OCI-LY7 (cell line): Measurements from ENCODE around the gene NCOA5. TPM values are rescaled to one million over a fixed set of nuclear protein-coding genes. Genes with fewer than 3 reads are reported as not detected.
A peak's percentile ranks its signal among the peaks of the same experiment; 100 is the strongest.

Experiments used
- BruUV-seq: library from RNA; stranded (reverse); fragments of 400-500 nt; replicated peaks from 2 replicates; lab custom pipeline; 2021; lab: Mats Ljungman, UMichigan
- CTCF ChIA-PET: fragments of 300-600 bp; sonication (Branson Sonifier 250); formaldehyde crosslinking; loops from one replicate; lab custom pipeline; 2022; ENCODE audit warnings: antibody characterized with exemption; ENCODE audit not compliant: unreplicated experiment; lab: Charles Lee
- POLR2A ChIA-PET: fragments of 300-600 bp; sonication (Branson Sonifier 250); formaldehyde crosslinking; loops from one replicate; lab custom pipeline; 2022; ENCODE audit warnings: antibody characterized with exemption; lab: Charles Lee
- DNase-seq: peaks from one replicate; pipeline ENCODE4 v3.0.0-alpha.2; 2015; ENCODE audit warnings: low spot score
- H2AFZ ChIP-seq: fragments of 200-600 bp; sonication (generic), shearing (Covaris generic); 2 replicates; pipeline ENCODE4 v1.6.1; 2014; ENCODE audit warnings: mild to moderate bottlenecking, antibody characterized with exemption, low read length, moderate library complexity
- H3K27ac ChIP-seq: fragments of 200-600 bp; sonication (generic); 2 replicates; pipeline ENCODE4 v1.5.1; 2014; ENCODE audit warnings: mixed run types, low read depth, mild to moderate bottlenecking, moderate library complexity, low read length, inconsistent platforms; ENCODE audit not compliant: poor library complexity, severe bottlenecking
- H3K36me3 ChIP-seq: fragments of 200-600 bp; sonication (generic); 2 replicates; pipeline ENCODE4 v1.6.1; 2014; ENCODE audit warnings: mild to moderate bottlenecking, antibody characterized with exemption, low read length, moderate library complexity, mixed read lengths; ENCODE audit not compliant: insufficient read depth
- H3K4me1 ChIP-seq: fragments of 200-600 bp; sonication (generic); 2 replicates; pipeline ENCODE4 v1.5.1; 2014; ENCODE audit warnings: mild to moderate bottlenecking, low read length; ENCODE audit not compliant: insufficient read depth, poor library complexity, severe bottlenecking
- H3K4me2 ChIP-seq: fragments of 200-600 bp; sonication (generic); 2 replicates; pipeline ENCODE4 v1.6.1; 2014; ENCODE audit warnings: mild to moderate bottlenecking, low read length
- H3K4me3 ChIP-seq: fragments of 200-600 bp; sonication (generic); 2 replicates; pipeline ENCODE4 v1.5.1; 2014; ENCODE audit warnings: mild to moderate bottlenecking, low read depth, low read length; ENCODE audit not compliant: poor library complexity, severe bottlenecking
- H3K79me2 ChIP-seq: fragments of 200-600 bp; sonication (generic); 2 replicates; pipeline ENCODE4 v1.6.1; 2016; ENCODE audit warnings: low read depth, mild to moderate bottlenecking, low read length, moderate library complexity, mixed read lengths; ENCODE audit not compliant: insufficient read depth
- H3K9me2 ChIP-seq: fragments of 200-600 bp; sonication (generic); 2 replicates; pipeline ENCODE4 v1.6.1; 2016; ENCODE audit warnings: mild to moderate bottlenecking, low read length, mixed read lengths; ENCODE audit not compliant: insufficient read depth
- H3K9me3 ChIP-seq: fragments of 200-600 bp; sonication (generic); 2 replicates; pipeline ENCODE4 v1.6.1; 2014; ENCODE audit warnings: mild to moderate bottlenecking, mixed run types, low read length, mixed read lengths
- H4K20me1 ChIP-seq: fragments of 200-600 bp; sonication (generic); 2 replicates; pipeline ENCODE4 v1.6.1; 2014; ENCODE audit warnings: mild to moderate bottlenecking, antibody characterized with exemption, low read length, moderate library complexity, mixed read lengths; ENCODE audit not compliant: insufficient read depth
- CTCF ChIP-seq: fragments of 200-600 bp; sonication (generic); conservative IDR thresholded peaks from 2 replicates; pipeline ENCODE4 v1.5.1; 2014; ENCODE audit warnings: mild to moderate bottlenecking, antibody characterized with exemption, low read length, moderate library complexity, mixed read lengths
- EZH2phosphoT487 ChIP-seq: fragments of 200-600 bp; sonication (generic); IDR thresholded peaks from 2 replicates; pipeline ENCODE4 v1.6.1; 2018; ENCODE audit warnings: low read depth, borderline replicate concordance, mild to moderate bottlenecking, mixed run types, antibody characterized with exemption, low read length, moderate library complexity, mixed read lengths
- intact Hi-C: fragments of 100-400 bp; cut with micrococcal nuclease; formaldehyde crosslinking; loops from one replicate; pipeline ENCODE4 v1.10.0; 2022; ENCODE audit not compliant: unreplicated experiment
- total RNA-seq, 2 experiments: library from RNA; depleted of rRNA in 1 of 2; stranded (reverse); fragments of >200 nt in 1 of 2; shearing (Covaris generic) in 1 of 2; gene quantifications; 2 replicates each; pipeline ENCODE4 v1.2.3, GENCODE V29; 2014 to 2022

Gene NCOA5
- total RNA-seq, 2 experiments from 2014 or later, result 23.4 to 33.7 TPM

GRCh38 chr20:46133886-46134654, 44.3 kb upstream of the NCOA5 start:
- no peak overlapping the region for H2AFZ ChIP-seq
- H3K4me1 ChIP-seq, result no peaks in the 10 kb centered on the region
- H3K79me2 ChIP-seq, result no peaks in the 10 kb centered on the region
- no peak overlapping the region for H3K4me2 ChIP-seq
- DNase-seq, result no peak
- TF ChIP-seq CTCF, result no peak
- no peak for TF ChIP-seq EZH2phosphoT487
- peaks cover 3% of the 10 kb centered on the region; the same call in 1 of the 2 replicates for H4K20me1 ChIP-seq
- H3K4me3 ChIP-seq, result no peak overlapping the region
- no peaks in the 10 kb centered on the region for H3K9me2 ChIP-seq
- intact Hi-C loops, result loop anchor here (5.0 kb wide), 2 partner anchors 112 to 548 kb away; no protein-coding TSS in a partner anchor
- H3K27ac ChIP-seq, result no peak overlapping the region
- ChIA-PET CTCF (no interaction called here), POLR2A (no interaction called here)
- no peaks in the 10 kb centered on the region for H3K9me3 ChIP-seq
- 0 out of 2 replicates have a peak, but pooled peaks cover 4% of the 10 kb centered on the region for H3K36me3 ChIP-seq
- BruUV-seq, result no TSS peak

GRCh38 chr20:46132705-46133120, 43.0 kb upstream of the NCOA5 start:
- peaks cover 3% of the 10 kb centered on the region; the same call in 1 of the 2 replicates for H4K20me1 ChIP-seq
- no peak overlapping the region for H3K4me3 ChIP-seq
- no peak overlapping the region for H2AFZ ChIP-seq
- H3K27ac ChIP-seq, result no peak overlapping the region
- H3K4me1 ChIP-seq, result no peaks in the 10 kb centered on the region
- H3K9me3 ChIP-seq, result no peaks in the 10 kb centered on the region
- H3K36me3 ChIP-seq, result peaks cover 18% of the 10 kb centered on the region
- peak; percentile 74 for DNase-seq
- no peaks in the 10 kb centered on the region for H3K9me2 ChIP-seq
- intact Hi-C loops, result loop anchor here (1.0 to 5.0 kb wide), 3 partner anchors 110 to 550 kb away; no protein-coding TSS in a partner anchor
- no peaks in the 10 kb centered on the region for H3K79me2 ChIP-seq
- BruUV-seq, result no TSS peak
- ChIA-PET POLR2A (no interaction called here), CTCF (no interaction called here)
- TF ChIP-seq CTCF (peak; percentile 88), EZH2phosphoT487 (no peak)
- H3K4me2 ChIP-seq, result no peak overlapping the region

- Histone ChIP-seq H4K20me1 (0 out of 2 replicates have a peak, but pooled peaks cover 3% of the 10 kb centered on the region), H3K4me2 (no peak overlapping the region), H3K9me2 (no peaks in the 10 kb centered on the region), H3K79me2 (no peaks in the 10 kb centered on the region), H3K27ac (no peak overlapping the region), H3K9me3 (no peaks in the 10 kb centered on the region), H3K4me3 (no peak overlapping the region), H3K36me3 (peaks cover 28% of the 10 kb centered on the region), H3K4me1 (no peaks in the 10 kb centered on the region), H2AFZ (no peak overlapping the region)
- BruUV-seq, result no TSS peak
- ChIA-PET CTCF (no interaction called here), POLR2A (no interaction called here)
- TF ChIP-seq CTCF (no peak), EZH2phosphoT487 (no peak)
- DNase-seq, result no peak
- intact Hi-C loops, result loop anchor here (5.0 kb wide), 2 partner anchors 109 to 551 kb away; no protein-coding TSS in a partner anchor
These were observed 41.6 kb upstream of the NCOA5 start for GRCh38 chr20:46131396-46131795.
